OCI-LY7 (cell line): ENCODE data around the gene RBM44. TPM values are rescaled to one million over a fixed set of nuclear protein-coding genes. Genes with fewer than 3 reads are reported as not detected.

Source experiments
- Bru-seq: library from RNA; stranded (reverse); fragments of 400-500 nt; gene quantifications from one replicate; lab custom pipeline; 2021; lab: Mats Ljungman, UMichigan
- BruChase-seq, 2 experiments: library from RNA; stranded (reverse); fragments of 400-500 nt; gene quantifications; one replicate each; lab custom pipeline; 2021; lab: Mats Ljungman, UMichigan
- BruUV-seq: library from RNA; stranded (reverse); fragments of 400-500 nt; replicated peaks from 2 replicates; lab custom pipeline; 2021; lab: Mats Ljungman, UMichigan
- CTCF ChIA-PET: fragments of 300-600 bp; sonication (Branson Sonifier 250); formaldehyde crosslinking; loops from one replicate; lab custom pipeline; 2022; ENCODE audit warnings: antibody characterized with exemption; ENCODE audit not compliant: unreplicated experiment; lab: Charles Lee
- POLR2A ChIA-PET: fragments of 300-600 bp; sonication (Branson Sonifier 250); formaldehyde crosslinking; loops from one replicate; lab custom pipeline; 2022; ENCODE audit warnings: antibody characterized with exemption; lab: Charles Lee
- DNase-seq: peaks from one replicate; pipeline ENCODE4 v3.0.0-alpha.2; 2015; ENCODE audit warnings: low spot score
- H2AFZ ChIP-seq: fragments of 200-600 bp; sonication (generic), shearing (Covaris generic); 2 replicates; pipeline ENCODE4 v1.6.1; 2014; ENCODE audit warnings: mild to moderate bottlenecking, antibody characterized with exemption, low read length, moderate library complexity
- H3K27ac ChIP-seq: fragments of 200-600 bp; sonication (generic); 2 replicates; pipeline ENCODE4 v1.5.1; 2014; ENCODE audit warnings: mixed run types, low read depth, mild to moderate bottlenecking, moderate library complexity, low read length, inconsistent platforms; ENCODE audit not compliant: poor library complexity, severe bottlenecking
- H3K36me3 ChIP-seq: fragments of 200-600 bp; sonication (generic); 2 replicates; pipeline ENCODE4 v1.6.1; 2014; ENCODE audit warnings: mild to moderate bottlenecking, antibody characterized with exemption, low read length, moderate library complexity, mixed read lengths; ENCODE audit not compliant: insufficient read depth
- H3K4me1 ChIP-seq: fragments of 200-600 bp; sonication (generic); 2 replicates; pipeline ENCODE4 v1.5.1; 2014; ENCODE audit warnings: mild to moderate bottlenecking, low read length; ENCODE audit not compliant: insufficient read depth, poor library complexity, severe bottlenecking
- H3K4me2 ChIP-seq: fragments of 200-600 bp; sonication (generic); 2 replicates; pipeline ENCODE4 v1.6.1; 2014; ENCODE audit warnings: mild to moderate bottlenecking, low read length
- H3K4me3 ChIP-seq: fragments of 200-600 bp; sonication (generic); 2 replicates; pipeline ENCODE4 v1.5.1; 2014; ENCODE audit warnings: mild to moderate bottlenecking, low read depth, low read length; ENCODE audit not compliant: poor library complexity, severe bottlenecking
- H3K79me2 ChIP-seq: fragments of 200-600 bp; sonication (generic); 2 replicates; pipeline ENCODE4 v1.6.1; 2016; ENCODE audit warnings: low read depth, mild to moderate bottlenecking, low read length, moderate library complexity, mixed read lengths; ENCODE audit not compliant: insufficient read depth
- H3K9me2 ChIP-seq: fragments of 200-600 bp; sonication (generic); 2 replicates; pipeline ENCODE4 v1.6.1; 2016; ENCODE audit warnings: mild to moderate bottlenecking, low read length, mixed read lengths; ENCODE audit not compliant: insufficient read depth
- H3K9me3 ChIP-seq: fragments of 200-600 bp; sonication (generic); 2 replicates; pipeline ENCODE4 v1.6.1; 2014; ENCODE audit warnings: mild to moderate bottlenecking, mixed run types, low read length, mixed read lengths
- H4K20me1 ChIP-seq: fragments of 200-600 bp; sonication (generic); 2 replicates; pipeline ENCODE4 v1.6.1; 2014; ENCODE audit warnings: mild to moderate bottlenecking, antibody characterized with exemption, low read length, moderate library complexity, mixed read lengths; ENCODE audit not compliant: insufficient read depth
- EZH2phosphoT487 ChIP-seq: fragments of 200-600 bp; sonication (generic); IDR thresholded peaks from 2 replicates; pipeline ENCODE4 v1.6.1; 2018; ENCODE audit warnings: low read depth, borderline replicate concordance, mild to moderate bottlenecking, mixed run types, antibody characterized with exemption, low read length, moderate library complexity, mixed read lengths
- intact Hi-C: fragments of 100-400 bp; cut with micrococcal nuclease; formaldehyde crosslinking; loops from one replicate; pipeline ENCODE4 v1.10.0; 2022; ENCODE audit not compliant: unreplicated experiment
- long read RNA-seq: library from polyadenylated mRNA; stranded (forward); transcript quantifications from one replicate; pipeline ENCODE4 v2.0.0, GENCODE V29; 2022
- total RNA-seq, 2 experiments: library from RNA; depleted of rRNA in 1 of 2; stranded (reverse); fragments of >200 nt in 1 of 2; shearing (Covaris generic) in 1 of 2; gene quantifications; 2 replicates each; pipeline ENCODE4 v1.2.3, GENCODE V29; 2014 to 2022
- TF ChIP-seq, protein P1 (sequence below): fragments of 200-600 bp; sonication (generic); conservative IDR thresholded peaks from 2 replicates; pipeline ENCODE4 v1.5.1; 2014; ENCODE audit warnings: mild to moderate bottlenecking, antibody characterized with exemption, low read length, moderate library complexity, mixed read lengths

RBM44 gene, protein sequence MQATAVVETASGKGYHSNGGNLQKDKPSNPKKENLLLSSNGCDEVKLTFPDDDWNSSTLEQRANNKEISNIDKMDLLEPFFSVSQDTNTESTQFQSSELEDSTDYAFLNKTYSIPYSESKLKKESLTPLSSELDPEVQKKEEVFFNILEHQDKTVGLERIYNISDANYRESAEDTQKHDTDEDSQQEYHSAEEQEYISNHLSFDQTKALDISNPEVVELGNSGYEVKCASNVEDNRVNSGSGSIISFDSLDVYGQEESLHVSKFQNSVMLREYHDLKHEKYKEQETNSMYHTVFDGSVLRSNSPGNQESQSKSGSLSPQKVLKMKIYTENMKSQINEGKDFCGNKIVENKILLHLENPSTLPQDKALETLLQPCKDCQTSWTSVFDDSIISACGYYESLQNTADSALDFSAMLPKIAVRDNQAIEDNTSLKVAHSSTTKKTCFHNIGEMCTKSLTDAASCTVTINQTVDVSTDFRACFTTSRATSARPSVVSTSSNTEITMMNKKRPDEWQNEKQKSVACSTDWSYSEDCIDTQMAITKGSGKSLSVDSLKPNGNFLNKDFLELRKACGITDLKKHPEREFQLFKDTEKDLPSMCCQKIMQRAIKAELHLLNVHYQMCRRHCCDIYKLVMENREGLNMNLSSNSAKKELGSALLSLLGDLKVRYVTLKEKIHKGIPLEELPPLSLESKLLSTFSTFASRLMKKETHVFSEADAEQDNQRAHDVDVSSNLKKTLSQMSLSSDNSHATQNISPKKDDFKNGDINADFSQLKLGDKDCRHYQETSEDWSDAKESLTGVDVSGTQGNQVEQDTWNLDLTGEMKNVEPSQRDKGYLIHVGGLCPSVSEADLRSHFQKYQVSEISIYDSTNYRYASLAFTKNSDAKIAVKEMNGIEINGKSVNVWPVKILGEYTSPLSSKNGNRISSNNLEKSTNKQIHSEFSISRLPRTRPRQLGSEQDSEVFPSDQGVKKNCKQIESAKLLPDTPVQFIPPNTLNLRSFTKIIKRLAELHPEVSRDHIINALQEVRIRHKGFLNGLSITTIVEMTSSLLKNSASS
- total RNA-seq (2014; rRNA removed; shearing (Covaris generic)) = 0.33 and 1.2 TPM in 2 replicates
- total RNA-seq (2022) = 0.72 and 0.79 TPM in 2 replicates
- Bru-seq, nascent RNA = percentile 40 among the genes with signal in this experiment
- percentile 31 among the genes with signal in this experiment for BruChase-seq, experiment 1, labeled RNA remaining after a 6-hour chase
- percentile 39 among the genes with signal in this experiment for BruChase-seq, experiment 2, labeled RNA remaining after a 2-hour chase
- long read RNA-seq = 0 reads

DNA sequence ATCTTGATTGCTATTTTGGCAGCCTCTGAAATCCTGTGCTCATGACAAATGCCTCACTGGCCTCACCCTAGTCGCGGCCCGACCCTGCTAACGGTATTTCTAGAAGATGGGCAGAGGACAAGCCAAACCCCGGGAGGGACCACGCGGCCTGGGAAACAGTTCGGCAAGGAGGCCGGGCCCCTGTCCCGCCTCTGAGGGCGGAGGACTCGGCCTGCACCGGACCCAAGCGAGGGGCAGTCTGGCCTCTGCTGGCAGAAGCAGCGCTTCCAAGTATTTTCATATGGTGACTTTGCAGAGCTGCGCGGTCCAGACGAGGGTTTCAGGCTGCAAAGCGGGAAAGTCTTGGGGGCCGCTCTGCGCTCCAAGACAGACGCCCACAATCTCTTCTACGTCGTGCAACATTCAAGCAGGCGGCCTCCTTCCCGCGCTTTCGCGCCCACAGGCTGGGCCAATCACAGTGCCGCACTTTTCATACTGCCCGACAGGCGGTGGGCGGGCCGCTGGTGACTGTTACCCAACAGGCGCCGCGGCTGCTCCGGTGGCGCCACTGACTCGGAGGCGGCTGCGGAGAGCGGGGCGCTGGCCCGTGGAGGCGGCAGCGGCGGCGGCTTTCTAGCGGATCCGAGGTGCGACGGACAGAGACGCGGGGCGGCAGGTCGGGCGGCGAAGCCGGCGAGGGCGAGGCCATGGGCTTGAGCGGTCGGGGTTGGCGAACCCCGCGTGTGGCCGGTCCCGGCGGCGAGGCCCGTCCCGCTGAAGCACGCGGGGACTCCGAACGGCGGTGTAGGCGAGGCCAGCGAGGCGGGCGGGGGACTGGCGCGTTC, at the start of gene RBM44:
TSS of gene RBM44 (plus strand) at position 544 of the 824 bp plus-strand sequence. CDS start 14,831 bp downstream, outside the sequence.
- Histone ChIP-seq H3K9me3 (no peaks in the 10 kb centered on the region), H4K20me1 (no peaks in the 10 kb centered on the region), H3K4me3 (no peak within 1 kb of the TSS), H3K27ac (no peak within 1 kb of the TSS), H3K4me1 (no peaks in the 10 kb centered on the region), H2AFZ (no peak within 1 kb of the TSS), H3K9me2 (no peaks in the 10 kb centered on the region), H3K4me2 (no peak within 1 kb of the TSS), H3K79me2 (no peaks in the 10 kb centered on the region), H3K36me3 (no peaks in the 10 kb centered on the region)
- no TSS peak for BruUV-seq
- TF ChIP-seq, protein P1, sequence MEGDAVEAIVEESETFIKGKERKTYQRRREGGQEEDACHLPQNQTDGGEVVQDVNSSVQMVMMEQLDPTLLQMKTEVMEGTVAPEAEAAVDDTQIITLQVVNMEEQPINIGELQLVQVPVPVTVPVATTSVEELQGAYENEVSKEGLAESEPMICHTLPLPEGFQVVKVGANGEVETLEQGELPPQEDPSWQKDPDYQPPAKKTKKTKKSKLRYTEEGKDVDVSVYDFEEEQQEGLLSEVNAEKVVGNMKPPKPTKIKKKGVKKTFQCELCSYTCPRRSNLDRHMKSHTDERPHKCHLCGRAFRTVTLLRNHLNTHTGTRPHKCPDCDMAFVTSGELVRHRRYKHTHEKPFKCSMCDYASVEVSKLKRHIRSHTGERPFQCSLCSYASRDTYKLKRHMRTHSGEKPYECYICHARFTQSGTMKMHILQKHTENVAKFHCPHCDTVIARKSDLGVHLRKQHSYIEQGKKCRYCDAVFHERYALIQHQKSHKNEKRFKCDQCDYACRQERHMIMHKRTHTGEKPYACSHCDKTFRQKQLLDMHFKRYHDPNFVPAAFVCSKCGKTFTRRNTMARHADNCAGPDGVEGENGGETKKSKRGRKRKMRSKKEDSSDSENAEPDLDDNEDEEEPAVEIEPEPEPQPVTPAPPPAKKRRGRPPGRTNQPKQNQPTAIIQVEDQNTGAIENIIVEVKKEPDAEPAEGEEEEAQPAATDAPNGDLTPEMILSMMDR = no peak
- ChIA-PET POLR2A (no interaction called here), CTCF (no interaction called here)
- intact Hi-C loops = no loop called here
- no peak for DNase-seq

DNA sequence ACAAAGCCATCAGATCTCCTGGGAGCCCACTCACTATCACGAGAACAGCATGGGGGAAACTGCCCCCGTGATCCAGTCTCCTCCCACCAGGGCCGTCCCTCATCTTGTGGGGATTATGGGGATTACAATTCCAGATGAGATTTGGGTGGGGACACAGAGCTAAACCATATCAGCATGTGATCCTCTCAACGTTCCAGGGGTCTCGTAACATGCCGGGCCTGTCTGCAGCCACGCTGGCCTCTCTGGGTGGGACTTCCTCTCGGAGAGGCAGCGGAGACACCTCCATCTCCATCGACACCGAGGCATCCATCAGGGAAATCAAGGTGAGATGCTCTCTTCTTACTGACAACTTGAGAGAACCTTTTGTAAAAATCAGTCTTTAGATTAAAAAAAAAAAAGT, 49.6 kb upstream of the RBM44 start:
- peaks cover 92% of the 10 kb centered on the region for H3K36me3 ChIP-seq
- H3K27ac ChIP-seq = no peak overlapping the region
- no TSS peak for BruUV-seq
- H2AFZ ChIP-seq = no peak overlapping the region
- H3K4me3 ChIP-seq = no peak overlapping the region
- H3K4me1 ChIP-seq = peaks cover 7% of the 10 kb centered on the region
- CTCF ChIA-PET = no interaction called here
- DNase-seq = no peak
- H3K9me3 ChIP-seq = no peaks in the 10 kb centered on the region
- POLR2A ChIA-PET = no interaction called here
- TF ChIP-seq EZH2phosphoT487 = no peak
- TF ChIP-seq, protein P1 = no peak
- no peak overlapping the region for H3K4me2 ChIP-seq
- intact Hi-C loops = no loop called here
- no peaks in the 10 kb centered on the region for H4K20me1 ChIP-seq
- H3K79me2 ChIP-seq = peaks cover 15% of the 10 kb centered on the region
- no peaks in the 10 kb centered on the region for H3K9me2 ChIP-seq
